ENCODE data around the gene CHPF. TPM values are rescaled to one million over a fixed set of nuclear protein-coding genes. Genes with fewer than 3 reads are reported as not detected.
A peak's percentile ranks its signal among the peaks of the same experiment; 100 is the strongest.

The CHPF gene
- total RNA-seq, 2 experiments from 2014 or later = 6.5 to 7.1 TPM

GRCh38 chr2:219523031-219523671 lies 20.5 kb downstream of the CHPF start:
- H3K27me3 ChIP-seq (ENCODE audit: control insufficient read depth in 1 of 2, insufficient read depth in 2 of 2, low read length in 2 of 2) = peaks cover 69 to 97% of the 10 kb centered on the region in 2 experiments
- H3K36me3 ChIP-seq (ENCODE audit: insufficient read depth, low read length) = no peaks in the 10 kb centered on the region
- intact Hi-C loops (cut with DNase I, micrococcal nuclease) = no loop called here
- peaks cover 0 to 6% of the 10 kb centered on the region in 2 experiments for H3K9me3 ChIP-seq (ENCODE audit: control insufficient read depth in 1 of 2, insufficient read depth in 1 of 2, low read length in 2 of 2)
- Mint-ChIP-seq H3K4me3 (no peak overlapping the region), H3K27me3 (peaks cover 89% of the 10 kb centered on the region), H3K9me3 (no peaks in the 10 kb centered on the region), H3K27ac (no peak overlapping the region), H3K36me3 (ENCODE audit: low read depth) (no peaks in the 10 kb centered on the region), H3K4me1 (ENCODE audit: low read depth) (peaks cover 20% of the 10 kb centered on the region)
- ATAC-seq (ENCODE audit: poor library complexity) = peak; percentile 42
- ChIA-PET CTCF (no interaction called here), POLR2A (no interaction called here)
- TF ChIP-seq, protein P1, sequence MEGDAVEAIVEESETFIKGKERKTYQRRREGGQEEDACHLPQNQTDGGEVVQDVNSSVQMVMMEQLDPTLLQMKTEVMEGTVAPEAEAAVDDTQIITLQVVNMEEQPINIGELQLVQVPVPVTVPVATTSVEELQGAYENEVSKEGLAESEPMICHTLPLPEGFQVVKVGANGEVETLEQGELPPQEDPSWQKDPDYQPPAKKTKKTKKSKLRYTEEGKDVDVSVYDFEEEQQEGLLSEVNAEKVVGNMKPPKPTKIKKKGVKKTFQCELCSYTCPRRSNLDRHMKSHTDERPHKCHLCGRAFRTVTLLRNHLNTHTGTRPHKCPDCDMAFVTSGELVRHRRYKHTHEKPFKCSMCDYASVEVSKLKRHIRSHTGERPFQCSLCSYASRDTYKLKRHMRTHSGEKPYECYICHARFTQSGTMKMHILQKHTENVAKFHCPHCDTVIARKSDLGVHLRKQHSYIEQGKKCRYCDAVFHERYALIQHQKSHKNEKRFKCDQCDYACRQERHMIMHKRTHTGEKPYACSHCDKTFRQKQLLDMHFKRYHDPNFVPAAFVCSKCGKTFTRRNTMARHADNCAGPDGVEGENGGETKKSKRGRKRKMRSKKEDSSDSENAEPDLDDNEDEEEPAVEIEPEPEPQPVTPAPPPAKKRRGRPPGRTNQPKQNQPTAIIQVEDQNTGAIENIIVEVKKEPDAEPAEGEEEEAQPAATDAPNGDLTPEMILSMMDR (IDR thresholded peaks at IDR 0.05) = no peak
- H3K4me3 ChIP-seq (ENCODE audit: low read length) = no peak overlapping the region
- peaks cover 19% of the 10 kb centered on the region for H3K4me1 ChIP-seq (ENCODE audit: insufficient read depth, low read length)
- no peak for DNase-seq
- H3K27ac ChIP-seq (ENCODE audit: low read depth in 1 of 2, low read length in 2 of 2) = no peak overlapping the region

- Mint-ChIP-seq H3K9me3 (no peaks in the 10 kb centered on the region), H3K4me3 (peak overlapping the region; percentile 5), H3K27ac (no peak overlapping the region), H3K4me1 (ENCODE audit: low read depth) (peaks cover 20% of the 10 kb centered on the region), H3K36me3 (ENCODE audit: low read depth) (no peaks in the 10 kb centered on the region), H3K27me3 (peaks cover 89% of the 10 kb centered on the region)
- H3K4me3 ChIP-seq (ENCODE audit: low read length) = no peak overlapping the region
- no peak for DNase-seq
- H3K27me3 ChIP-seq (ENCODE audit: control insufficient read depth in 1 of 2, insufficient read depth in 2 of 2, low read length in 2 of 2) = peaks cover 68 to 97% of the 10 kb centered on the region in 2 experiments
- peaks cover 19% of the 10 kb centered on the region for H3K4me1 ChIP-seq (ENCODE audit: insufficient read depth, low read length)
- CTCF ChIA-PET = interaction anchor here (2.4 kb wide), 1 partner anchor 8 kb away, joined by 9 read pairs; no protein-coding TSS in a partner anchor
- TF ChIP-seq, protein P1 (IDR thresholded peaks at IDR 0.05) = no peak
- H3K27ac ChIP-seq (ENCODE audit: low read depth in 1 of 2, low read length in 2 of 2) = no peak overlapping the region
- intact Hi-C loops (cut with DNase I, micrococcal nuclease) = no loop called here
- H3K36me3 ChIP-seq (ENCODE audit: insufficient read depth, low read length) = no peaks in the 10 kb centered on the region
- H3K9me3 ChIP-seq (ENCODE audit: control insufficient read depth in 1 of 2, insufficient read depth in 1 of 2, low read length in 2 of 2) = peaks cover 0 to 6% of the 10 kb centered on the region in 2 experiments
- POLR2A ChIA-PET = interaction anchor here (0.6 to 1.6 kb wide), 2 partner anchors 12 to 19 kb away, joined by 3 to 4 read pairs; no protein-coding TSS in a partner anchor
- ATAC-seq (ENCODE audit: poor library complexity) = peak; percentile 17
Observed at GRCh38 chr2:219522111-219523030, 21.2 kb downstream of the CHPF start.

- Mint-ChIP-seq H3K4me3 (no peak overlapping the region), H3K27ac (no peak overlapping the region), H3K27me3 (peaks cover 89% of the 10 kb centered on the region), H3K36me3 (ENCODE audit: low read depth) (no peaks in the 10 kb centered on the region), H3K4me1 (ENCODE audit: low read depth) (peaks cover 20% of the 10 kb centered on the region), H3K9me3 (no peaks in the 10 kb centered on the region)
- Histone ChIP-seq H3K4me3 (ENCODE audit: low read length) (no peak overlapping the region), H3K27me3 (ENCODE audit: control insufficient read depth in 1 of 2, insufficient read depth in 2 of 2, low read length in 2 of 2) (peaks cover 62 to 97% of the 10 kb centered on the region in 2 experiments), H3K27ac (ENCODE audit: low read depth in 1 of 2, low read length in 2 of 2) (no peak overlapping the region), H3K4me1 (ENCODE audit: insufficient read depth, low read length) (peaks cover 19% of the 10 kb centered on the region), H3K9me3 (ENCODE audit: control insufficient read depth in 1 of 2, insufficient read depth in 1 of 2, low read length in 2 of 2) (peaks cover 0 to 6% of the 10 kb centered on the region in 2 experiments), H3K36me3 (ENCODE audit: insufficient read depth, low read length) (no peaks in the 10 kb centered on the region)
- ChIA-PET CTCF (interaction anchor here (2.2 to 2.4 kb wide), 2 partner anchors 9 to 11 kb away, joined by 9 to 10 read pairs; no protein-coding TSS in a partner anchor), POLR2A (interaction anchor here (1.6 kb wide), 1 partner anchor 11 kb away, joined by 4 read pairs; no protein-coding TSS in a partner anchor)
- intact Hi-C loops (cut with DNase I, micrococcal nuclease) = no loop called here
- no peak for ATAC-seq (ENCODE audit: poor library complexity)
- peak in 2 of 14 experiments; percentile 20 to 21 for DNase-seq
- TF ChIP-seq, protein P1 (IDR thresholded peaks at IDR 0.05) = no peak
Observed at GRCh38 chr2:219521066-219521880, 22.3 kb downstream of the CHPF start.

Data from CD4-positive, alpha-beta T cell (primary cell).